ENCODE data around the gene ATG2A.

- TF ChIP-seq POLR2A (IDR thresholded peaks at IDR 0.05) (no peak), CTCF (IDR thresholded peaks at IDR 0.05 in 8 of 11, conservative IDR thresholded peaks at IDR 0.05 in 3 of 11) (no peak), POLR2AphosphoS5 (IDR thresholded peaks at IDR 0.05) (no peak)
Observed at GRCh38 chr11:64931290-64931689, 14.3 kb upstream of the ATG2A start.
